HG03095 (cell line): ENCODE results near the gene UGDH.
"Not testable (repeated sequence)": the region's sequence is repeated elsewhere in the genome, so short reads cannot be mapped to it uniquely, and the experiment has no call there.

Experiments
- ATAC-seq: cut with Tn5 transposase; IDR thresholded peaks from one replicate; pipeline ENCODE4 v1.9.1; 2021; ENCODE audit warnings: moderate library complexity; ENCODE audit not compliant: unreplicated experiment

The UGDH gene

DNA sequence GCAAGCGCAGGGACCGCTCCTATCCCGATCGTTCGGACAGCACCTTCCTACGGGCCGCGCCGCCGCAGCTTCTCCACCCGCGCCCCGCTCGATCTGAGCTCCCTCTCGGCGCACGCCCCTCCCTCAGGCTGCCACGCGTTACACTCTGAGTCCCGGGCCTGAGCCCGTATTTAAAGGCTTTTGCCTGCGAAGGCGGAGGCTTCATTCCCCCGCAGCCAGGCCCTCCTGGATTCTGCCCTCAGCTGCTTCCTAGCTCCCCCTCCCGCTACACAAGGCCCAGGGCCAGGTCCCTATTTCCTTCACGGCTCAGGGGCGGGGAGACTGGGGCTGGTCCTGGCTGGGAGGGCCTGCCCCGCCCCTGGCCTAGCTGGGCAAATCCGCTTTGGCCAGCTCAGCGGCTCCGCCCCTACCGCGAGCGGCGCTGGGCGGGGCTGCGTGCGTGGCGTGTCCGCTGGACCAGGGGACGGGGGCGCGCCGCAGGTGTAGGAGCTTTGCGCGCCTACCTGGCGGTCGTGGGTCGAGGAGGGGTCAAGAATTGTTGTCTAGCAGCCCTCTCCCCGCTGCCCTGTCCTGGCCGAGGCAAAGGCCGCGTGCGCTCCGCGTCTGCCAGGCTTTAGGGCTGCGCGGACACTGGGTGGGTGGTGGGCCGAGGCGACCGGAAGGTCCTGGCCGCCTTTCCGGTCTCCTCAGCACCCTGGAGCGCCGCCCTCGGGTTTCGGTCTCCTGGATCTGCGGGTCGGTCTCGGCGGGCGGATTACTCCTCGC is at the start of gene UGDH:
TSS of gene UGDH (minus strand) at position 144 of the 765 bp plus-strand sequence. CDS start 5,927 bp downstream, outside the sequence.
- peak; percentile 96 for ATAC-seq

DNA sequence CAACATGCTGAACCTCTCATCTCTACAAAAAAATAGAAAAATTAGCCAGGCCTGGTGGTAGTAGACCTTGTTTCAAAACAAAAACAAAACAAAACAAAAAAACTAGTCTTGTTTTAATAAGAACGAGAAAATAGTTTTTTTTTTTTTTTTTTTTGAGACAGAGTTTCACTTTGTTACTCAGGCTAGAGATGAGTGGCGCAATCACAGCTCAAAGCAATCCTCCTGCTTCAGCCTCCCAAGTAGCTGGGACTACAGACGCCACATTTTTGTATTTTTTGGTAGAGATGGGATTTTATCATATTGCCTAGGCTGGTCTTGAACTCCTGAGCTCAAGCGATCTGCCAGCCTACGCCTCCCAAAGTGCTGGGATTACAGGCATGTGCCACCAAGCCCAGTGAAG is 47.7 kb upstream of the UGDH start:
- ATAC-seq, result no peak

DNA sequence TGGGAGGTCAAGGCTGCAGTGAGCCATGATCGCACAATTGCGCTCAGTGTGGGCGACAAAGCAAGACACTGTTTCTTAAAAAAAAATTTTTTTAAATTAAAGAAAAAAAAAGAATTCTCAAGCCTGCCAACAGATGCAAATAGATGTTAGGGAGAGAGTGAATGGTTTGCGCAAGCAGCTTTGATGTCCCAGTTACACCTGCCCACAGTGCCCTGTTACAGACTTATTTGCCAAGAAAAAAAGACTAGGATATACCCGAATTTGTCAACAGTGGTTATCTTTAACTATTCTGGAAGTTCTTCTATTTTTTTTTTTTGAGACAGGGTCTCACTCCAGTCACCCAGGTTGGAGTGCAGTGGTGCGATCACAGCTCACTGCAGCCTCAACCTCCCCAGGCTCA is 44.3 kb upstream of the UGDH start:
- ATAC-seq, result no peak

DNA sequence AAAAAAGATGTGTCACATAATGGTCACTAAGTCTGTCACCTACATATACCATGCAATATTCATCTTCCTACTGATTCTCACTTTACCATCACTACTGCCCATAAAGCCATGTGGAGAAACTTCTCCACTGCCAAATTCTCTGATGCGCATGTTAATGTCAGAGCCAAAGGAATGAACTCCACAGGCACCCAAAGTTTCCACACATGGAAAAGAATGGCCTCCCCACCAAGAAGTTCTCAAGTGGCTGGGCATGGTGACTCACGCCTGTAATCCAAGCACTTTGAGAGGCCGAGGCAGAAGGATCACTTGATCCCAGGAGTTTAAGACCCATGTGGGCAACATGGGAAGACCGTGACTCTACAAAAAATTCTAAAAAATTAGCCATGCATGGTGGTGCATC is 43.8 kb upstream of the UGDH start:
- ATAC-seq, result no peak

DNA sequence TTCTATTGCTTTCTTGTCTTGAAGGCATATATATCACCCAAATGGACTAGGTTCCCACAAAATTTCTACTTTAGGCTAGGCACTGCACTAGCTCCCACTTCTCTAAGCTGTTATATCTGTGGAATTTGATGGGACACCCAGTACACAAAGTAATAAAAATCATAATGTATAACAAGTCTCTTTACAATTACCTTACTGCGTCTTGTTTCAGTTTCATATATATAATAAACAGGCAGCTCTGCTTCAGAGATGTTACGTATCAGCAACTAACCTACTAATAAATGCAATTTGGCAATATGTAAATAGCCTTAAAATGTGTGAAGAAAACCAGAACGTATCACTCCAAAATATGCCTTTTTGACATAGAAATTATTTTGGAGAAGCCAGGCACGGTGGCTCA is 42.0 kb upstream of the UGDH start:
- ATAC-seq, result no peak

DNA sequence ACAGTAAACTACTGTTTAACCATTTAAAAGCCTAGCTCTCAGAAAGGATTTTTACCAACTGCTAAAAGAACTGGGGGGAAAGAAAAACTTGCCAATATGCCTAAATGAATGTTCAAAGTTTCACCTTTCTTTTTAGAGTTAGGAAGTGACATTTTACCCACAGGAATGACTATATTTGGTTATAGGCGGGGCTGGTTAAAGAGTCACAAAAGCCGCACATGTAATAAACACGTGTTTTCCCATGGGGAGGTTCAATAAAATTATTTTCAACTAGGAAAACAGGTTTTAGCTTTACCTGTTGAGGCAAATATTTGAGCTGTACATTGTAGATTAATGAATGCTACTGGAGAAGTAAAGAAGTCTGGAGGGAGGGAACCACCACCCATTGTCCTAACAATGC is 41.6 kb upstream of the UGDH start:
- ATAC-seq, result peak; percentile 77

DNA sequence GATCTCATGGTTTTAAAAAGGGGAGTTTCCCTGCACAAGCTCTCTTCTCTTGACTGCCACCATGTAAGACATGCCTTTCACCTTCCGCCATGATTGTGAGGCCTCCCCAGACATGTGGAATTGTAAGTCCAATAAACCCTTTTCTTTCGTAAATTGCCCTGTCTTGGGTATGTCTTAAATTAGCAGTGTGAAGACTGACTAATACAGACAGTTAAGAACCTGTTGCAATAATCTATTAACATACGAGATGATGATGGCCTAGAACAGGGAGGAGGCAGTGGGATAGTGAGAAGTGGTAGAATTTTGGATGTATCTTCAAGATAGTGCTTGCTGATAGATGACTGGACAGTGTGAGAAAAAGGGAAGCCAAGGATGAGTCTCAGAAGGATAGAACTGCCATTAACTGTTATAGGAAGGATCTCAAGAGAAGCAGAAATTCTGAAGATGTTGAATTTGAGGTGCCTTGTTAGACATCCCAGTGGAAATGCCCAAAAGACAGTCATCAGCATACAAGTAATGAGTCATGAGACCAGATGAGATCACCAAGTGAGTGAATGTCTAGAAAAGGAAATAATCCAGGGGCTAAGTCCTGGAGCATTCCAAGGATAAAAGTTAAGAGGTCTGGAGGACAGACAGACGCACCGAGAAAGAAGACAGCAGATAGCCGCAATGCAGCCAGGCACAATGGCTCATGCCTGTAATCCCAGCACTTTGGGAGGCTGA is 38.8 kb upstream of the UGDH start:
- no peak for ATAC-seq

DNA sequence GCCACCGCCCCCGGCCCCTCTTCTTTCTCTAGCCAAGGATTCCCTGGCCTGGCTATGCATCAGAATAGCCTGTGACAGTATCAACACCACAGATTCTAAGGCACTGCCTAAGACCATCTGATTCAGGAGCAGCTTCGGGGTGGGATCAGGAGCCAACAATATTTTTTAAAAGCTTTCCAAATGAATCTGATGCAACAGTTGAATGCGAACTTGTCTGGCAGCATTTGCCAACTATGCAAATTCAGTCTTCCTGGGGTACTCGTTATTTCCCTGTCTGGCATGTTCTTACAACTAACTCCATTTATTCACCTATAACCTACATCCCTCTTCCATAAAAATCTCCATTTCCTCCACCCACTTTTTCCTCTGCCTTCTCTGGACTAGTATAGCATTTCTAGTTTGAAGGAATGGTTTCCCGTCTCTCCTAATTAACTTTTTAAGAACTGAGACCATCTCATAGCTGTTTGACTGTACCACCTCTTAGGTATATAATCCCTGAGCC is 36.2 kb upstream of the UGDH start:
- ATAC-seq, result no peak

DNA sequence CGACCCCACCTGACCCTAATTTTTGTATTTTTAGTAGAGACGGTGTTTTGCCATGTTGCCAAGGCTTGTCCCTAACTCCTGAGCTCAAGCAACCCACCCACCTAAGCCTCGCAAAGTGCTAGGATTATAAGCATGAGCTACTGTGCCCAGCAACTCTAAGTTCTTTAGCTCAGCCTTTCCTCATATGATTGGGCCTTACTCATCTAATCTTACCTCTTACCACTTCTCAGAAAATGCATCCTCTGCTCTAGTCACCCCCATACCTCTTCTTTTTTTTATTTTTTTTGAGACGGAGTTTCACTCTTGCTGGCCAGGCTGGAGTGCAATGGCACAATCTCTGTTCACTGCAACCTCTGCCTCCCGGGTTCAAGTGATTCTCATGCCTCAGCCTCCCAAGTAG is 35.6 kb upstream of the UGDH start:
- no peak for ATAC-seq

DNA sequence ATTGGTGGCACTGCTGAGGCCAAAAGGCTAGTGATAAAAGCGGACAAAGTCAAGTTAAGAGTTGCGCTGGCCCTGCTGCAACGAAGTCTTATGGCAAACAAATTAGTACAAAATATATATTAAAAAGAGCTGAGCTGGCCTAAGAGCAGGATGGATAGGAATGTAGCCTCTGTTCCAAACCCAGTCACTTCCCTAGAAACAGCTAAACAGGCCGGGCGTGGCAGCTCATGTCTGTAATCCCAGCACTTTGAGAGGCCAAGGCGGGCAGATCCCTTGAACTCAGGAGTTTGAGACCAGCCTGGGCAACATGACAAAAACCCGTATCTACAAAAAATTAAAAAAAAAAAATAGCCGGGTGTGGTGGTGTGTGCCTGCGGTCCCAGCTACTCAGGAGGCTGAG is 32.4 kb upstream of the UGDH start:
- ATAC-seq, result no peak

DNA sequence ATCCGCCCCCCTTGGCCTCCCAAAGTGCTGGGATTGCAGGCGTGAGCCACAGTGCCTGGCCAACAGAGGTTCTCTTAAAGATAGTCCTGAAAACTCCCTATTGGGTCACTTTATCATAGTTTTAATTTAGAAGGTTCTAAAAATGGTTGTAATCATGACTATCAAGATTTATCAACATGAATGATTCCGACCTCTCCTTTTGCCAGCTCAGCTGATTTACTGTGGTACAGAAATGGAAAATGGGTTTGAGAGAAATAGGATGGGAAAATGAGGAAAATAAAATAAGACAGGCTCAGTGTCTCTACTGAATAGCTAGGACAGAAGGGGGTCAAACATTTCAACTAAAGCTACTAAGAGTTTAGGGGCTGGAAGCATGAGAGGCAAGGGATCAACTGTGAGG is 28.2 kb upstream of the UGDH start:
- no peak for ATAC-seq

DNA sequence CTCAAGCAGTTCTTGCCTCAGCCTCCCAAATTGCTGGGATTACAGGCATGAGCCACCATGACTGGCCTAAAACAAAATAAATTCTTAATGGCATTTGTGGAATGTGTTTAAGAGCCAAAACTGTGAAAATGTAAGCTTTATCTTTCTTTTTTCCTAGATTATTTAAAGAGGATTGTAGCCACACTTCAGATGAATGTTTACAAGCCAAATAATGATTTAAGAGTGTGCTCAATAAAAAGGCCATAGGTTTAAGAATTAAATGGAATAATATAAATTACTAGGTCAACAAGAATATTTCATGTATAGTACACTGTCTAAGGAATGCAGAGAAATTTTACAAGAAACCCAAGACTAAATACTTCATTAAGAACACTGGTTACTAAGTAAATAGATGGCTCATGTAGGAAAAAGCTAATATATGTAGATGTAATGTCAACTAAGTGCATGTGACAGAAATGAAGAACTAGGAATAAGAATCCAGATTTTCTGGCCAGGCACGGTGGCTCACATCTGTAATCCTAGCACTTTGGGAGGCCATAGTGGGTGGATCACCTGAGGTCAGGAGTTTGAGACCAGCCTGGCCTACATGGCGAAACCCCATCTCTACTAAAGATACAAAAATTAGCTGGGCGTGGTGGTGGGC is 21.3 kb upstream of the UGDH start:
- ATAC-seq, result no peak

DNA sequence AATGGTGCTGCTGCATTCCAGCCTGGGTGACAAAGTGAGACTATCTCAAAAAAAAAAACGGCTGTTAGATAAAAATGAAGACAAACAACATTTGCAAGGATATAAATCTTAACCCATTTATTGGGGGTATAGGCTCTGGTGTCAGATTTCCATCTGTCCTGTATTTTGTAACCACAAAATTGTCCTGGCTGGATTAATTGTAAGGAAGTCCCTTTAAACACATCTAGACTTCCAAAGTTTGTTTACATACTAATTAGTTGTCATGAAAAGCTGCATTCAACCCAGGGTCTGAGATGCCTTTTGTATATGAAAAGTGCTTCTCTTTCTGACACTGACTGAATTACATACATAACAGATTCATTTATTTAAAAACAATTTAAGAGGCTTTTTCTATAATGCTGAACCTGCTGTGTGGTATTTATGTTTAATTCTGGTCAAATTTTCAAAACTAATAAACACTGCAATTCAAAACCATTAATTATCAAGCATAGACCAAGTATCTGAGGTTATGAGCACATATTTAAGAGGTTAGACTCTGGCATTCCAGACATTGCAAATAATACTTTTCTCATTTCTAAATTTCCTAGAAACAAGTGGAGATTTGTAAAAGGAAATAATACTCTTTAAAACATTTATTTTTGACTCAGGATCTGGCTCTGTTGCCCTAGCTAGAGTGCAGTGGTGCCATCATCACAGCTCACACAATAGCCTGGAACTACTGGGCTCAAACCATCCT is 17.5 kb upstream of the UGDH start:
- ATAC-seq, result no peak

DNA sequence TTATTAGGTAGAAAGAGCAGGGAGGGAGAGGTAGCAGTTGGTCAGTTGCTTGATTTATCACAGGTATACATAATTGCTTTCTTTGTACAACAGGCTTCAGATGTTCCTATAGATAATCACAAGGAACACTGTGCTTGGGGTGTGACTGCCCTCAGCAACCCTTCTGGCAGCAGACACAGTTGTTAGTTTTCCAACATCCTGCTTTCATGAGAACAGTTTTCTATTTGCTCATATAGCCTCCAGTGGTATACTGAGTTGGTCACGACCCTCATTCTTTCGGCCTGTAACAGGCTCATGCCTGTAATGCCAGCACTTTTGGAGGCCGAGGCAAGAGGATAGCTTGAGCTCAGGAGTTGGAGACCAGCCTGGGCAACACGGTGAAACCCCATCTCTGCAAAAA is 16.8 kb upstream of the UGDH start:
- not testable (repeated sequence) for ATAC-seq

DNA sequence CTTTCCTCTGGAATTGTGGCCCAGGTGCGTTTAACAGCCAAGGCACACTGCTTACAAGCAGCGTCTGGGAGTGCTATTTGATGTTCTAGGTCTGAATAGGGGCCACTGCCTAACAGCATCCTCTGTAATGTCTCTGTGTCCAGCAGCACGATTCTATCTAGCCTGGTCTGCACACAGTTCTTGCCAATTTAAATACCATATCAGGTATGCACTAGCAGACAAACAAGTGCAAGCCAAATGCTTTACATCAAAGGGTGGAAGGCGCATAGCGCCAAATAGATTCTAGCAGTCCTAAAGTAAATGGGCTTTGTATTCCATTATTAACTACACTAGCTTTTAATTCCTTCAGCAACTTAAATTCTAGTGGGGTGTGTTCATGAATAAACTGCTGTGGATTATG is 15.8 kb upstream of the UGDH start:
- ATAC-seq, result no peak

DNA sequence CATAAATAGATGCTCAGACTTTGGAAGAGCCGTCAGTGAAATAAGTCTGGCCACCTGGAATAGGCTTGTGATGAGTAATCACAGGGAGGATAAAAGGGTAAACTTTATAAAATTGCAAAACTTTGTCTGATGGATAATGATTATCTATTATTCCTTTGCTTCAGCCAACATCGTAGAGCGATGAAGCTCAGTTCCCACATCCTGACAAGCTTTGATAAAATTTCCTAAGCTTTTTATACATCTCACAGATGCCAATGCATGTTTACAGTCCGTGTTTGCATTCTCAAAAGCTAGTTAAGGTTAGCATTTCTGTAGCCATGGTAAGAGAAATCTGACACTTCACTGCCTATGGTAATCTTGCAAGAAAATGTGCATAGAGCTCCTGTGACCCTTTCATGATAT is 15.4 kb upstream of the UGDH start:
- ATAC-seq, result no peak

DNA sequence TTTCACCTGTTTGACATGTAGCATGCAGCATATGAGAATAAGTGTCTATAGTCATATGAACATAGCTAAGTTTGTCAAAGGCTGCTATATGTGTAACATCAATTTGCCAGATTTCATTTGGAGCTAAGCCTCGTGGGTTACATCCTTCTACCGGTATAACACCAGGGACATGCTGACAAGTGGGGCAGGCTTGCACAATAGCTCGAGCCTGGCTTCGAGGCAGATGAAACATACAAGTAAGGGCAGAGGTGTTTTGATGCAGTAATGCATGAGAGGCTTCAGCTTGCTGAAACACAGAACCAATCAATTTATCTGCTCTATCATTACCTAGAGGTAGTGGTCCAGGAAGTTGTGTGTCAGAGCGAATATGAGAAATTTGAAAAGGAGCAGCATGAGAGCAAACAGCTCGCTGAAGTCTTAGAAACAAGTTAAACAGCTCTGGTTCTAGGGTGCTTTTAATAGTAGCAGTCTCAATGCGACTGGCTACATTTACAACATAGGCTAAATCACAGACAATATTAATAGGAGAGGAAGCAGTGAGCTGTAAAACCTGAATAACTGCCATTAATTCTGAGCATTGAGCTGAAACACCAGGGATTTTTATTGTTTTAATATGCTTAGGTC is 14.9 kb upstream of the UGDH start:
- no peak for ATAC-seq

DNA sequence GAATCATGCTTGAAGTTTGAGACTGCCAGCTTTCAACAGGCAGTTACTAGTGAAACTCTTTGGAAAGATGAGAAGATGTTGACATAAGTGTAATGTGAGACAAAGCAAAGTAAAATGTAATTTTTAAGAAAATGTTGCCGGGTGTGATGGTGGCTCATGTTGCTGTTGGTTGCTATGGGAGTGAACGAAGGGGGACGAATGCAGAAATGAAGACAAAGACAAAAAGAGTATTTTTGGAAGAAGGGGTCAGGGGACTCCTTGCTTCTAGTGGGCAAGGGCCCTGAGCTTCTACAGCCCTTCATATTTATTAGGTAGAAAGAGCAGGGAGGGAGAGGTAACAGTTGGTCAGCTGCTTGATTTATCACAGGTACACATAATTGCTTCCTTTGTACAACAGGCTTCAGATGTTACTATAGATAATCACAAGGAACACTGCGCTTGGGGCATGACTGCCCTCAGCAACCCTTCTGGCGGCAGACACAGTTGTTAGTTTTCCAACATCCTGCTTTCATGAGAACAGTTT is 11.9 kb upstream of the UGDH start:
- no peak for ATAC-seq

DNA sequence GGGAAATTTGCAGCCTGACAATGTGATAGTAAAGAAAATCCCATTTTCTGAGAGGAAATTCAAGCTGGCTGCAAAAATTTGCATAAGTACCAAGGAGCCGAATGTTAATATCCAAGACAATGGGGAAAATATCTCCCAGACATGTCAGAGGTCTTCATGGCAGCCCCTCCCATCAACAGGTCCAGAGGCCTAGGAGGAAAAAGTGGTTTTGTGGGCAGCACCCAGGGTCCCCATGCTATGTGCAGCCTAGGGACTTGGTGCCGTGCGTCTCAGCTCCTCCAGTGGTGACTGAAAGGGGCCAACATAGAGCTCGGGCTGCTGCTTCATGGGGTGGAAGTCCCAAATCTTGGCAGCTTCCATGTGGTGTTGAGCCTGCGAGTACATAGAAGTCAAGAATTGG is 6.3 kb upstream of the UGDH start:
- no peak for ATAC-seq

DNA sequence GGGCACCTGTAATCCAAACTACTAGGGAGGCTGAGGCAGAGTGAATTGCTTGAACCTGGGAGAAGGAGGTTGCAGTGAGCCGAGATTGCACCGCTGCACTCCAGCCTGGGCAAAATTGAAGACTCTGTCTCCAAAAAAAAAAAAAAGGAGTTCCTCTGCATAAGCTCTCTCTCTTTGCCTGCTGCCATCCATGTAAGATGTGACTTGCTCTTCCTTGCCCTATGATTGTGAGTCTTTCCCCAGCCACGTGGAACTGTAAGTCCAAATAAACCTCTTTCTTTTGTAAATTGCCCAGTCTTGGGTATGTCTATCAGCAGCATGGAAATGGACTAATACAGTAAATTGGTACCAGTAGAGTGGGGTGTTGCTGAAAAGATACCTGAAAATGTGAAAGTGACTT is 5.0 kb upstream of the UGDH start:
- ATAC-seq, result not testable (repeated sequence)

DNA sequence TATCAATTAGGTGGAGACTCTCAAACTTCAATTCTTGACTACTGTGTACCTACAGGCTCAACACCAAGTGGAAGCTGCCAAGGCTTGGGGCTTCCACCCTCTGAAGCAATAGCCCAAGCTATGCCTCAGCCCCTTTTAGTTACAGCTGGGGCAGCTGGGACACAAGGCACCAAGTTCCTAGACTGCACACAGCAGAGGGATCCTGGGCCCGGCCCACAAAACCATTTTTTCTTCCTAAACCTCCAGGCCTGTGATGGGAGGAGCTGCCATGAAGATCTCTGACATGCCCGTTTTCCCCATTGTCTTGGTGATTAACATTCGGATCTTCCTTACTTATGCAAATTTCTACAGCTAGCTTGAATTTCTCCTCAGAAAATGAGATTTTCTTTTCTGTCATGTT is 3.4 kb upstream of the UGDH start:
- no peak for ATAC-seq
